HG03139 (cell line): ENCODE measurements around the gene FNDC11.

Source experiments
- ATAC-seq: cut with Tn5 transposase; IDR thresholded peaks from one replicate; pipeline ENCODE4 v1.9.1; 2021; ENCODE audit not compliant: unreplicated experiment

FNDC11 gene

GRCh38 chr20:63578224-63579016 is 24.5 kb downstream of the FNDC11 start:
- no peak for ATAC-seq

- ATAC-seq: no peak
These were observed 25.2 kb downstream of the FNDC11 start for GRCh38 chr20:63579017-63579694.

GRCh38 chr20:63580796-63581461 is 27.0 kb downstream of the FNDC11 start:
- no peak for ATAC-seq

GRCh38 chr20:63582382-63583063 is 28.6 kb downstream of the FNDC11 start:
- no peak for ATAC-seq

- ATAC-seq: no peak
These were observed 31.9 kb downstream of the FNDC11 start for GRCh38 chr20:63585616-63586565.

- ATAC-seq: no peak
These were observed 32.8 kb downstream of the FNDC11 start for GRCh38 chr20:63586797-63587196.

GRCh38 chr20:63587256-63587655 is 33.3 kb downstream of the FNDC11 start:
- ATAC-seq: no peak

- no peak for ATAC-seq
These were observed 34.0 kb downstream of the FNDC11 start for GRCh38 chr20:63587776-63588591.

GRCh38 chr20:63588641-63589041 is 34.7 kb downstream of the FNDC11 start:
- ATAC-seq: no peak

GRCh38 chr20:63589261-63590217 is 35.6 kb downstream of the FNDC11 start:
- no peak for ATAC-seq

GRCh38 chr20:63590218-63591146 is 36.5 kb downstream of the FNDC11 start:
- ATAC-seq: no peak

- ATAC-seq: no peak
These were observed 37.2 kb downstream of the FNDC11 start for GRCh38 chr20:63591147-63591533.

GRCh38 chr20:63591786-63592355 is 37.9 kb downstream of the FNDC11 start:
- no peak for ATAC-seq

GRCh38 chr20:63592661-63593060 is 38.7 kb downstream of the FNDC11 start:
- ATAC-seq: no peak

GRCh38 chr20:63594043-63594561 is 40.1 kb downstream of the FNDC11 start:
- ATAC-seq: no peak

- no peak for ATAC-seq
These were observed 41.6 kb downstream of the FNDC11 start for GRCh38 chr20:63595416-63596127.
